Activated naive CD8-positive, alpha-beta T cell treated with anti-CD3 and anti-CD28 coated beads for 36 hours (primary cell): ENCODE results near the gene DENND5B. TPM values are rescaled to one million over a fixed set of nuclear protein-coding genes. Genes with fewer than 3 reads are reported as not detected.
A peak's percentile ranks its signal among the peaks of the same experiment; 100 is the strongest.
"Not testable (repeated sequence)": the region's sequence is repeated elsewhere in the genome, so short reads cannot be mapped to it uniquely, and the experiment has no call there.

Experiments
- DNase-seq: peaks from one replicate; pipeline ENCODE4 v3.0.0; 2021
- H3K27ac Mint-ChIP-seq: one replicate; pipeline ENCODE4 v1.8.0; 2022; ENCODE audit warnings: mild to moderate bottlenecking, moderate library complexity, mixed read lengths
- H3K27me3 Mint-ChIP-seq: one replicate; pipeline ENCODE4 v1.8.0; 2022; ENCODE audit warnings: mild to moderate bottlenecking, mixed read lengths
- H3K36me3 Mint-ChIP-seq: one replicate; pipeline ENCODE4 v1.8.0; 2021; ENCODE audit warnings: mild to moderate bottlenecking, mixed read lengths
- H3K4me1 Mint-ChIP-seq: one replicate; pipeline ENCODE4 v1.8.0; 2021; ENCODE audit warnings: mixed read lengths
- H3K4me3 Mint-ChIP-seq: one replicate; pipeline ENCODE4 v1.8.0; 2022; ENCODE audit warnings: mild to moderate bottlenecking, moderate library complexity, mixed read lengths
- H3K9me3 Mint-ChIP-seq: one replicate; pipeline ENCODE4 v1.8.0; 2022; ENCODE audit warnings: mixed read lengths
- total RNA-seq, 2 experiments: library from RNA; stranded (reverse); gene quantifications; one replicate each; pipeline ENCODE4 v1.2.3, GENCODE V29; 2021

DENND5B gene
- total RNA-seq, 2 experiments from 2014 or later = 0.16 to 0.29 TPM

DNA sequence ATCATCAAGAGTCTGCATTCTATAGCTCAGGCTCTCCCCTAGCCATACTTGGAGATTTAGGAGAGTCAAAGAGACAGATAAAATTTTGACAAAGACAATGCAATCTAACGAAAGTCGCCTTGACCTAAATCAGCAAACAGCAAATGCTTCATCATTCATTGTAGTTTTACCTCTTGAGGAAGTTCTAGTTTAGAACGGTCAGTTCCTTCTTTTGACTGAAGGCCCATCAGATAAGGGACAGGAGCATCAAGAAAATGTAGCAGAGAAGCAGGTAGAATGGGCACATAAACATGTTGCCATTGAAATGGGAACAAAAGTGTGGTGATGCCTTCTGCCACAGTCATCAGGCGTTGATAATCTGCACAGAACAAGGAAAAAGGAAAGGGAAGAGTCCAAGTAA lies 130.9 kb downstream of the DENND5B start:
- no peaks in the 10 kb centered on the region for H3K27me3 Mint-ChIP-seq
- no peak overlapping the region for H3K4me3 Mint-ChIP-seq
- H3K27ac Mint-ChIP-seq = no peak overlapping the region
- DNase-seq = no peak
- H3K9me3 Mint-ChIP-seq = no peaks in the 10 kb centered on the region
- H3K4me1 Mint-ChIP-seq = no peaks in the 10 kb centered on the region
- H3K36me3 Mint-ChIP-seq = no peaks in the 10 kb centered on the region

- Mint-ChIP-seq H3K36me3 (no peaks in the 10 kb centered on the region), H3K4me3 (no peak overlapping the region), H3K4me1 (no peaks in the 10 kb centered on the region), H3K9me3 (no peaks in the 10 kb centered on the region), H3K27ac (no peak overlapping the region), H3K27me3 (no peaks in the 10 kb centered on the region)
- DNase-seq = no peak
Observed at GRCh38 chr12:31456562-31456961, 134.4 kb downstream of the DENND5B start.

DNA sequence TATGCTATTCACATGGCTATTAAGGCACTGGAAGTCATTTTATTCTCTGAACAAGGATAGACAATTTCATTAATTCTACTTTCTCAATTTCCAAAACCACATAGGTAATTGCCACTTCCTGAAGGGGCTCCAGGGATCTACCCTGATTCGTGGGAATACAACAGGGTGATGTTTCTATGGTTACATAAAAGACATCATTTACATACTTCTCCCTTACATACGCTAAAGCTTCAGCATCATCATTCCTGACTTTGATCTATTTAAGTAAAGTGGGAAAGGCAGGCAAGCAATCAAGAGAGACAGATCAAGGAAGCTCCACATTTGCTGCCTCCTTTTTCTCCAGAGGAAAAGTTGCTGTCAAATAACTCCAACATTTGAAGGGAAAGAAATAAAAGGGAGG lies 146.2 kb downstream of the DENND5B start:
- Mint-ChIP-seq H3K9me3 (no peaks in the 10 kb centered on the region), H3K36me3 (no peaks in the 10 kb centered on the region), H3K27ac (no peak overlapping the region), H3K4me3 (no peak overlapping the region), H3K27me3 (no peaks in the 10 kb centered on the region), H3K4me1 (no peaks in the 10 kb centered on the region)
- no peak for DNase-seq

- no peaks in the 10 kb centered on the region for H3K9me3 Mint-ChIP-seq
- H3K36me3 Mint-ChIP-seq = no peaks in the 10 kb centered on the region
- H3K27me3 Mint-ChIP-seq = no peaks in the 10 kb centered on the region
- H3K4me1 Mint-ChIP-seq = no peaks in the 10 kb centered on the region
- no peak overlapping the region for H3K27ac Mint-ChIP-seq
- DNase-seq = no peak
- no peak overlapping the region for H3K4me3 Mint-ChIP-seq
Observed at GRCh38 chr12:31440586-31440985, 150.3 kb downstream of the DENND5B start.

- H3K36me3 Mint-ChIP-seq = no peaks in the 10 kb centered on the region
- no peaks in the 10 kb centered on the region for H3K4me1 Mint-ChIP-seq
- no peak overlapping the region for H3K27ac Mint-ChIP-seq
- H3K27me3 Mint-ChIP-seq = no peaks in the 10 kb centered on the region
- no peak overlapping the region for H3K4me3 Mint-ChIP-seq
- DNase-seq = no peak
- H3K9me3 Mint-ChIP-seq = no peaks in the 10 kb centered on the region
Observed at GRCh38 chr12:31440134-31440533, 150.8 kb downstream of the DENND5B start.

GRCh38 chr12:31431721-31432240 lies 159.2 kb downstream of the DENND5B start:
- Mint-ChIP-seq H3K27ac (no peak overlapping the region), H3K36me3 (no peaks in the 10 kb centered on the region), H3K4me1 (no peaks in the 10 kb centered on the region), H3K4me3 (no peak overlapping the region), H3K27me3 (no peaks in the 10 kb centered on the region), H3K9me3 (no peaks in the 10 kb centered on the region)
- DNase-seq = no peak

GRCh38 chr12:31423405-31423804 lies 167.5 kb downstream of the DENND5B start:
- Mint-ChIP-seq H3K4me3 (no peak overlapping the region), H3K4me1 (no peaks in the 10 kb centered on the region), H3K27ac (no peak overlapping the region), H3K9me3 (no peaks in the 10 kb centered on the region), H3K36me3 (no peaks in the 10 kb centered on the region), H3K27me3 (no peaks in the 10 kb centered on the region)
- DNase-seq = no peak

- no peak overlapping the region for H3K27ac Mint-ChIP-seq
- no peak for DNase-seq
- no peak overlapping the region for H3K4me3 Mint-ChIP-seq
Observed at GRCh38 chr12:31412292-31412801, 178.6 kb downstream of the DENND5B start.

GRCh38 chr12:31408763-31409162 lies 182.2 kb downstream of the DENND5B start:
- Mint-ChIP-seq H3K9me3 (no peaks in the 10 kb centered on the region), H3K27me3 (no peaks in the 10 kb centered on the region), H3K4me3 (no peak overlapping the region), H3K27ac (no peak overlapping the region), H3K36me3 (no peaks in the 10 kb centered on the region), H3K4me1 (peaks cover 2% of the 10 kb centered on the region)
- DNase-seq = no peak

More at GRCh38 chr12:31412292-31412801, 178.6 kb downstream of the DENND5B start:
- H3K4me1 Mint-ChIP-seq = no peaks in the 10 kb centered on the region
- no peaks in the 10 kb centered on the region for H3K9me3 Mint-ChIP-seq
- no peaks in the 10 kb centered on the region for H3K36me3 Mint-ChIP-seq
- H3K27me3 Mint-ChIP-seq = no peaks in the 10 kb centered on the region

DNA sequence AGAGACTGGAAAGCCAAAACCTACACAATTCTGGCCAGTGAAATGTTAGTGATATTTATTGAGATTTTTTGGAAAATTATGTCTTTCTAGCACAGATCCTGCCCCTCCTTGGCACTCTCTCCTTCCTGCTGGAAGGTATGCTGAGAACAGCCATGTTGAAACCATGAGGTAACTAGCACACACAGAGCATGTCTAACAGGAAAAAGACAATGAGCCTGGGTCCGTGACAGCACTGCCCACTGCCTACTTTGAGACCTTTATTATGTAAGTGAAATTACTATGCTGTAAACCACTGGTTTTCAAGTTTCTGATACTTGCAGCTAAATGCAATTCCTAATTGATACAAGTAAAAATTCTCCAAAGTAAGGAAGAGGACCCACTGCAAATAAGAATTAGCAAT lies 183.4 kb downstream of the DENND5B start:
- Mint-ChIP-seq H3K27ac (no peak overlapping the region), H3K9me3 (no peaks in the 10 kb centered on the region), H3K4me3 (no peak overlapping the region)

DNA sequence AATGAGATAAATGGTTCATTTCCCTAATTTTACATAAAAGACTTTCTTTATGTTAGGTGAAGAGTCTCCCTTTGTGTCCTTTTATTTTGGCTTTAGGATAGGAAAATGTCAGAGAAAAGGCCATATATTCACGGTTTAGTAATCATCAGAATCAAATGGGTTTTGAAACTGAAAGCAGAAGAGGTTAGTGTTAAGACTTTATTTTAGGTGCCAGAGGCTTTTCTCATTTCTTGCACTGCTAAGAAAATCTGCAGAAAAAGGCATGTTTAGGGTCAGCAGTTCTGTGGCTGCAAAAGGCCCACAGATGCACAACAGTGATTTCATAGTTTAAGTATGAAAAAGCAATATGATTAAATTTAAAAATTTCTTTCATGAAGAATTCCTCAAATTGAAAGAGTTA lies 184.6 kb downstream of the DENND5B start:
- Mint-ChIP-seq H3K9me3 (no peaks in the 10 kb centered on the region), H3K27ac (no peak overlapping the region), H3K4me3 (no peak overlapping the region), H3K4me1 (peaks cover 6% of the 10 kb centered on the region), H3K27me3 (peaks cover 7% of the 10 kb centered on the region), H3K36me3 (no peaks in the 10 kb centered on the region)
- no peak for DNase-seq

More for the DNA sequence above, 183.4 kb downstream of the DENND5B start:
- H3K4me1 Mint-ChIP-seq = peaks cover 6% of the 10 kb centered on the region
- no peak for DNase-seq
- no peaks in the 10 kb centered on the region for H3K36me3 Mint-ChIP-seq
- H3K27me3 Mint-ChIP-seq = no peaks in the 10 kb centered on the region

GRCh38 chr12:31405021-31405420 lies 185.9 kb downstream of the DENND5B start:
- Mint-ChIP-seq H3K36me3 (no peaks in the 10 kb centered on the region), H3K27ac (no peak overlapping the region), H3K4me1 (peaks cover 6% of the 10 kb centered on the region), H3K4me3 (no peak overlapping the region), H3K9me3 (no peaks in the 10 kb centered on the region), H3K27me3 (peaks cover 7% of the 10 kb centered on the region)
- DNase-seq = no peak

DNA sequence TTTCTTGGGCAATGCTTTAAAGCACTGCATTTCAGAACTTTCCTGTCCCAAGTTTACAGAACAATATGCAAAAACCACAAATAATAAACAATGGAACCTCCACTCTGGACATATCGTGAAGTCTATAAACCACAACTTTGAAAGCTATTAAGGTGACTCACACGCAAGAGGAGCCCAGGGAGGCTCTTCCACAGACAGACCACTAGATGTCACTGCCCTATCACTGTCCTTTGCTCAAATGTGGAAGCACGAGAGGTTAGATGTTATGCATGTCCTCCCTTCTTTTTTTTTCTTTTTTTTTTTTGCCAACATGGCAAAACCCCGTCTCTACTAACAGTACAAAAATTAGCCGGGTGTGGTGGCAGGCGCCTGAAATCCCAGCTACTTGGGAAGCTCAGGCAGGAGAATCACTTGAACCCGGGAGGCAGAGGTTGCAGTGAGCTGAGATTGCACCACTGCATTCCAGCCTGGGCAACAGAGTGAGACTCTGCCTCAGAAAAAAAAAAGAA lies 187.8 kb downstream of the DENND5B start:
- not testable (repeated sequence) for H3K36me3 Mint-ChIP-seq

DNA sequence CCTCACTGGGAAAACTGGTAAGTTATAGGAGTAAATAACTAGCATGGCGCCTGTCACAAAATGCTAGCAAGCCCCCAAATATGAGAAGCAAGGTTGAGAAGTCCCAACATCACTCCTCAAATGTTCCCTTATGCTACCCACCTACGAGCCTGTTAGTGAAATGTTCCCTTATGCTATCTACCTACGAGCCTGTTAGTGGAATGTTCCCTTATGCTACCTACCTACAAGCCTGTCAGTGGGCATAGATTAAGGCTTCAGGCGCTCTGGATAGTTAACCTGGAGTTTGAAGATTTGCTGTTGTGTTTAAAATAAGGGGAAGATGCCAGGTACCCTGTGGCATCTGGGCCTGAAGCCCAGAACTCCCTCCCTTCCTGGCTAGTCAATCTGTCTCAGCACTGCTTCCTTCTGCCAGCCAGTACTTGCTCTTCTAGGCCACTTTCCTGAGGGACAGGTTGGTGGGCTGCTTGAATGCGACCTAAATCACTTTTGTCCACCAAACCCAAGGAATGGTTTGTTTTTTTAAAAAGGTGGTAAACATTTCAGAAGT lies 197.9 kb downstream of the DENND5B start:
- DNase-seq = no peak
- H3K4me1 Mint-ChIP-seq = no peaks in the 10 kb centered on the region
- H3K36me3 Mint-ChIP-seq = no peaks in the 10 kb centered on the region
- no peaks in the 10 kb centered on the region for H3K9me3 Mint-ChIP-seq
- H3K27me3 Mint-ChIP-seq = no peaks in the 10 kb centered on the region
- H3K4me3 Mint-ChIP-seq = no peak overlapping the region
- no peak overlapping the region for H3K27ac Mint-ChIP-seq

More for the DNA sequence above, 187.8 kb downstream of the DENND5B start:
- not testable (repeated sequence) for H3K27me3 Mint-ChIP-seq, H3K4me3 Mint-ChIP-seq, H3K9me3 Mint-ChIP-seq, H3K27ac Mint-ChIP-seq, H3K4me1 Mint-ChIP-seq
- peak; percentile 45 for DNase-seq

- H3K27ac Mint-ChIP-seq = no peak overlapping the region
- H3K4me1 Mint-ChIP-seq = no peaks in the 10 kb centered on the region
- peaks cover 3% of the 10 kb centered on the region for H3K27me3 Mint-ChIP-seq
- H3K36me3 Mint-ChIP-seq = no peaks in the 10 kb centered on the region
- no peak for DNase-seq
- no peak overlapping the region for H3K4me3 Mint-ChIP-seq
- no peaks in the 10 kb centered on the region for H3K9me3 Mint-ChIP-seq
Observed at GRCh38 chr12:31390991-31391390, 199.9 kb downstream of the DENND5B start.

DNA sequence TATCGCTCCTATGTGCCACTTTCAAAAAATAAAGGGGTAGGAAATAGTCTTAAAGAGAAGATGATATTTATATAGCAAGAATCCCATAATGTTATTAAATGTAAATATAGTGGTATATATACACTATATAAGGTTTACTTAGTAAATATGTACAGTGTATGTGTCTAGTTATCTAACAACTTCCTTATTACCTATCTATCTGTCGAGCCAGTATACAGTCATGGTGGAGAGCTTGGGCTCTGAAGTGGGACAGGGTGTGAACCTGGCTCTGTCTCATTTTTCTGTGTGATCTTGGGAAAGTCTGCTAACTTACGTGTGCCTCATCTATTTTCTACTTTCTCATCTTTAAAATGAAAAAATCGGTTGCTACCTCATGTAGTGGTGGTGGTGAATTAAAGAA lies 202.2 kb downstream of the DENND5B start:
- Mint-ChIP-seq H3K27me3 (peaks cover 3% of the 10 kb centered on the region), H3K36me3 (no peaks in the 10 kb centered on the region), H3K27ac (no peak overlapping the region), H3K9me3 (no peaks in the 10 kb centered on the region), H3K4me1 (no peaks in the 10 kb centered on the region), H3K4me3 (no peak overlapping the region)
- DNase-seq = no peak
